Dedifferentiated amniotic fluid mesenchymal stem cell (primary cell): ENCODE data around the gene BLOC1S5.
"Not testable (repeated sequence)": the region's sequence is repeated elsewhere in the genome, so short reads cannot be mapped to it uniquely, and the experiment has no call there.

Source experiments
- DNase-seq: peaks from one replicate; pipeline ENCODE4 v3.0.0-alpha.2; 2016; ENCODE audit errors: extremely low spot score

Gene BLOC1S5

DNA sequence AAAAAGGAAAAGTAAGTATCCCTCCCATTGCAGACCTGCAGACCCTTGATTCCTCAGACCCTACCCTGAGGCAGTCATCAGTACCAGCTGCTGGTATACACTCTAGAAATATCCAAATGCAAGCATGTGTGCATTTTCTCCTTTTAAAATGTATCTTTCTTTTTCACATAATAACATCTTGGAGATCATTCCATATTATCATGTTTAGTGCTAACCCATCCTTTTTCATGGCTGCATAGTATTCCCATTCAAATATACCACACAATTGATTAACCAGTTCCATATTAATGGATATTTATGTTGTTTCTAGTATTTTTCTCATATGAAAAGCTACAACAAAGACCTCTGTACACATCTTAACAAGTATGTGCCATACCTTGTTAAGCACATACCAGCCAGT is 70.8 kb downstream of the BLOC1S5 start:
- DNase-seq = no peak

DNA sequence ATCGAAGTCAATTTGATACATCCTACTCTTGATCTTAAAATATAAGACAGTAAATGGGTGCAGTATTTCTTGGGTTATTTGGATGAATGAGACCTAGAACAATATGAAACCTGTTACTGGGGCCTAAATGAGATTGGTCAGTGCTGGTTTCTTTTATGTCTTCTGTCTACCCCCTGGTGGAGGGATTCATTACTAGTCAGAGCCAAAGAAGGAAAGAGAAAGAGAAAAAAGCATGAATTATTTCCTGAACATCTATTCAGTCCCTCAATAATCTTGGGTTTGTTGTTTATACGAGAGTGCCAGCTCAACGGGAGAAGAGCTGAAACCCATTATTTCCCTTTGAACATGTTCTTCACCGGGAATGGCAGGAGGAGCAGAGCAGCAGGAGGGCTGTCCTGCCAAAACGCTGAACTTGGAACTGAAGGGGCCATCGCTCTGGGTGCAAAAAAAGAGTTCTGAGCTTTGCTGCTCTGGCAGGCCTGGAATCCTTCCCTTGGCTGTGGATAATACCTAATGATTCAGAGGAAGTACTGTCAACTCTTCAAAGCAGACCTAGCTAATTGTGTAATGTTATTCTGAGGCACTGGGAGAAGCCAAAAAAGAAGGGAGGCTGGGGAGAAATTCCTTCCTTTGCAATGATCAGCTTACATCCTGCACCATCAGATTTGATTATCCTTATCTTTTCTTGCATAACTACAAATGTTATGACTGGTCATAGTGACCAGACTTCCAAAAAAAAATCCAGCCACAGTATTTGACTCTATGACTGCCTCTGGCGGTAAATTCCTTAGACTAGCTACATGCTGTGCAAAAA is 72.0 kb downstream of the BLOC1S5 start:
- DNase-seq = peak; percentile 49

DNA sequence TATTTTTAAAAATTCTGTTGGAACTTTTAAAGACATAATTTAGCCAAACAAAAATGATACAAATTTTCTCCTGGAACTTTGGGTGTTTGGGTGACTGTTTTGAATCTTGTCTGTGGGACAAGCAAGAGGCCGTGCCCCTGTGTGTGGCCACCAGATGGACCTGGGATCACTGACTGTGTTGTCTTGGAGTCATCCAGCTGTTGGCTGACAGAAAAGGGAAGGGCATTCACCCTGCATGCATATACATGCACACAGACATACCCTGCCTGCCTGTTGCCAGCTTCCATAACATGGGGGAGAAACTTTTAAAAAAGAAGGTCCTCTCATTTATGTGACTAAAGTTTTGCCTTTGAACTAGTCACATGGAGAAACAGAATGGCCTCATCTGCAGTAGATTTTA is 72.7 kb downstream of the BLOC1S5 start:
- DNase-seq = no peak

DNA sequence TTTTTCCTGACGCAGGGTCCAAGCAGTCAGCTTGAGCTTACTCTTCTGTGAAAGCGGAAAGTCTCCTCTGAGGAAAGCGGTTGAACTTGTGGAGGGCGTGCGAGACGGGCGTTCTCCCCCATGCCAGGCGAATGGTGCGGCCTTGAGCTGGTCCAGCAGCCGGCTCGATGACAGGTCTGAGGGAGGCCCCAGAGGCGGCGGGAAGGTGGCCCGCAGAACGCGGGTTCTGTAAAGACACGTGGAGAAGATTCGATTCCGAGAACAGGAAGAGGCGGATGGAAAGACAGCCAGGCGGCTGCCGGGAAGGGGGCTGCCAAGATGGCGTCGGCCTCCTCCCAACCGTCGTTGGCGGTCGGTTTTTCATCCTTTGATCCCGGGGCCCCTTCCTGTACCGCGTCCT is 78.0 kb downstream of the BLOC1S5 start:
- DNase-seq = no peak

DNA sequence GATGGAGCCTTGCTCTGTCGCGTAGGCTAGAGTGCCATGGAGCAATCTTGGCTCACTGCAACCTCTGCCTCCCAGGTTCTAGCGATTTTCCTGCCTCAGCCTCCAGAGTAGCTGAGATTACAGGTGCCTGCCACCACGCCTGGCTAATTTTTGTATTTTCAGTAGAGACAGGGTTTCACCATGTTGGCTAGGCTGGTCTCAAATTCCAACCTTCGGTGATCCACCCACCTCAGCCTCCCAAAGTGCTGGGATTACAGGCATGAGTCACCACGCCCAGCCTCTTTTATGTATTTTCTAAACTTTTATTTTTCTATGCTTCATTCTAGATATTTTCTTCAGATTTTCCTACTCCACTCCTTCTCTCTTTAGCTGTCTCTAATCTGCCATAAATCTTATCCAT is 80.2 kb downstream of the BLOC1S5 start:
- DNase-seq = not testable (repeated sequence)

DNA sequence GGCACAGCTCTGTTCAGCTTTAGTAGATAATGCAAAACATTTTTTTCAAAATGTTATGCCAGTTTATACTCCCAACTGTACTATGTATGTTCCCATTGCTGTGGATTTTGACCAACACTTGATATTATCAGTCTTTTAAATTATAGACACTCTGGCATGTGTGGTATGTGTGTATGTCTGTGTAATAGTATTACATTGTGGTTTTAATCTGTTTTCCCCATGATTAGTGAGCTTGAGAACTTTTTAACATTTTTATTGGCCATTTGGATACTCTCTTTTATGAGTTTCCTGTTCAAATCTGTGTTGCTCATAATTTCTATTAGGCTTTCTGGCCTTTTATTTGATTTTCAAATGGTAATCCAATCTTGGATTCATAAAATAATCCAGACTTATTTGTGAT is 84.4 kb downstream of the BLOC1S5 start:
- DNase-seq = no peak

DNA sequence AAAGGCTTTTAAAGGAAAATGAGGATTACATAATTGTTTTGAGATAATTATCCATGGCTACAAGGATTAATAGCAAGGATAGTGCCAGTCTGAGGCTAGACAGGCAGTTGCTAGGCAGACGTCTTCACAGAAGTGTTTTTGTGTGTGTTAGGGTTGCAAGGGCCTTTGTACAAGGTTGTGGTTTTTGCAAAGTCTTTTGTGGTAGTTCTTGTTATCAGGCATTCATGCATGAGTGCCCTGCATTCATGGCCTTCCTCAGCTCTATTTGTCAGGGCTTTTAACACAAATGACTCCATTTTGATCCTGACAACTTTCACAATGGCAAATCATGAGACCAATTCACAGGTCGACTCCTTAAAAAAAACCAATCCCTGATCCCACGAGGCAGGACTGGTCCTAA is 85.5 kb downstream of the BLOC1S5 start:
- DNase-seq = no peak

DNA sequence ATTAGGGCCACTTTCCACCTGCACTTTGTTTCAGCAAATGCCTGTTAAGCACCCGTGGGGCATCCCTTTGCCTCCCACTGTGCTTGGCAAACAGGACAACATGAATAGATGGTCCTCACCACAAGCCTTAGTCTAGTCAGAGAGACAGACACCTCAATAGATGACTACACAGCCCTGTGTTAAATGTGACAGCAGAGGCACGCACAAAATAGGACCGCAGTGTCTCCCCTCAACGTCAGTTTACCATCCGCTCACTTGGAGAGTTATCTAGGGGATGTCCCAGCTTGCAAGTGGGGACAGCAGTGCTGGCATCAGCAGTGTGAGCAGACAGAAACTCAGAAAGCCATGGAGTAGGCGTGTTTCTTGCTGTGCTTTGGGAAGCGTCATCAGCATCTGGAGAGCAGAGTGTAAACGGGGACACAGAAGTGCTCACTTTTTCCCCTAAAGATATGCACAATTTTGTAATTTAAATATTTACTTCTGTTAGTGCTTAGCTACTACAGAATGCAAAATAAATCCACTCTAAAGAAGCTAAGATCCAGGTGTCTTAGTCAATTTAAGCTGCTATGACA is 87.6 kb downstream of the BLOC1S5 start:
- no peak for DNase-seq

DNA sequence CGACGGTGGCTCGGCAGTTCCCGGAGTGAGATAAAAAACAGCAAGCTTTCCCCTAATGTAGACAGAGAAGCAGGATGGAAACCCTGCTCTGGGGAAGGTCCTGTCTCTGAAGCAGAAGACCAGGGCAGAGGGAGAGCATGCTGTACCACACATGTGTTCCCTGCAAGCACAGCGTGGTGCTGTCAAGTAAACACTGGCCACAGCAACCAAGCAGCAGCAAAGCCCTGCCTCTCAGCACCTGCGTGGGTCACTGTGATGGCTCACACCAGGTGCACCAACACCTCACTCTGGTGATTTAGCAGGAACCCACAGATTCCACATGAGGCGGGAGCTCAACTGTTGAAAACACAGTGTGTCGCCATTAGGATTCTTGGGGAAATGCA is 88.4 kb downstream of the BLOC1S5 start:
- no peak for DNase-seq

DNA sequence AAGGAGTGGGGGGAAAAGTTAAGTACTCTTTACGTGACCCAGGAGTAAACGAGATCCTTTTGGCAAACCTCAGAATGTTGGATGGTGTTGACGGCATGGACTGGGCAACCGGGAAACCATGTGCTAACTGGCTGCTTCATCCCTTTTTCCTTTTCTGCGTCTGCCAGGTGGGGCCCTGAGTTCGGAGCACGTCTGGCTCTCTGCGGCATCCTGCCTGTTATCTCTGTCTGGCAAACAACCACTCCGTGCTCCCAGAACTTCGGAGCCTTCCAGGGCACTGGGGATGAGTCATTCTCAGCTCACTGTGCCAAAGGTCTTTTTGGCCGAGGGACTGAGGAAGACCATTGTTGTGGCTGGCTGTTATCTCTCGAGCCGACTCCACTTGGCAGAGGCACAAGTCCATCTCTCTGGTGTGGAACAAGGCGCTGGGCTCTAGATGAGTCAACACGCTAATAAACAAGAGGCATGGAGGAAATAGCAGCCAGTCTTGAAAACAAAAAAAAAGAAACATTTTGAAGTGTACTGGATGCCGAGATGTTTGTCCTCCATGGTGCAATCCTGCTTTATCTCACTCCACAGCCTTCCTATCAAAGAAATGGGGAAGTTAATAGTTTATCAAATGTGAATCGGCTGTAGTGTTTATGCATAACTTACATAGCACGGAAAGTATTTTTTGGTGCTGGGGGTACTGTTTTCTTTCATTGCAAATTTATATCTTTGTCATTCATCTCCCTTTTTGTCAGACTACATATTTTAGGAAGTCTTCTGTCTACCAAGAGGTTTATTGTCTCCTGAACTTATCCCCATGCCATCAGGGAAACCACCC is 89.0 kb downstream of the BLOC1S5 start:
- DNase-seq = no peak

DNA sequence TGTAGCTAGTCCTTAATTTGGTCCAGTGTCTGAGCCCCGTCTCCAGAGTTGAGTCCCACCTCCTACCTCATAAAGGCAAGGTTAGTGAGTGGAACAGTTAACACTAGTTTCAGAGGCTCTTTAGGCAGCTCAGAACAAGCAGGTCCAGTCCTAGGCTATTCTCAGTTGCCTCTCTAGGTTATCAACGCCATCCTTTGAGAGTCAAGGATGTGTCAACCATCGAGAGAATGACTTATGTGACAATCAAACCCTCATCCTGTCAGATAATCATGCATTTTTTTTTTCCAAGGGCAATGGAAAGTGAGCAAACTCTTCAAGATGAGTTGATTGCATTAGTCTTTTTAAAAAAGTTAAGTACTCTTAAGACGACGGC is 89.6 kb downstream of the BLOC1S5 start:
- DNase-seq = no peak

DNA sequence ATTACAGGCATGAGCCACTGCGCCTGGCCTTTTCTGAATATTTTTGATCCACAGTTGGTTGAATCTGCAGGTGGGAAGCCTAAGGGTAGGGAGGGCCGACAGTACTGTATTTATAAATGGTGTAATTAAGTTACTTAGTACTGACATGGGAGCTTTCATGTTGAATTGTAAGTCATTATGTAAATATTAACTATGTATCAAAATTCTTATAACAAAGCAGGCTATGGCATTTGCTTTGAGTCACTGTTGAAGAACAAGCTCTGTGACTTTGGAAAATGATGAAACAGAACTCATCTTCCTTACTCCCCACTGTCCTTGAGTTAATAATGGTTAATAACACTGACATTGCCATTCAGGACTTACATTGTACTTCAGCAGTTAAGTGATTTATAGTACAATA is 90.6 kb downstream of the BLOC1S5 start:
- no peak for DNase-seq

DNA sequence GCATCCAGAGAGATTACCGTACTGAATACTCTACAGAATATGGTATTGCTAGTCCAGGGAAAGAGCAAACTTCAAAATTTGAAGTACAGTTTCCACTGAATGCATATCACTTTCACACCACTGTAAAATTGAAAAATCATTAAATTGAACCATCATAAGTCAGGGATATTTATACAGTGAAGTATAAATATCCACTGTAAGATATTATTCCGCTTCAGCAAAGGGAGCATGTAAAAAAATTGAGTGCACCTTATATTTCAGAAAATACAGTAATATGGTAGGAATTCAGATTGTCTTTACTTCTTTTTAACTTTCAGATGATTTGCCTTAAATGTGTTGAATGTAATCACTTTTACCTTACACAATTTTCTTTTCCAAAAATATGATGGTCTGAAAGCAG is 92.7 kb downstream of the BLOC1S5 start:
- no peak for DNase-seq

DNA sequence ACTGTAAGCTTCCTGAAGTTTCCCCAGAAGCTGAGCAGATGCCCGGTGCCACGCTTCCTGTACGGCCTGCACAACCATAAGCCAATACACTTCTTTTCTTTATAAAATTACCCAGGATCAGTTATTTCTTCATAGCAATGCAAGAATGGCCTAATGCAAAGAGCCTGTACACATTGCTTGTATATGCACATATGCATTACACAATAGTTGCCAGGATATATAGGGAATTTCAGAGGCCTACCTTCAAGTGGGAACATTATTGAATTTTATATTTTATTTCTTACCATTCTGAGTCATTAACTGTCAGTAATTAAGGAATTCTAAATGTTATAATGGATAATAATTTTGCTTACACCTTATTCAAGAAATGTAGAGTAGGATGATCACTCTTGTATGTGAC is 93.6 kb downstream of the BLOC1S5 start:
- no peak for DNase-seq
